Esophagus squamous epithelium (tissue), 4 donors: ENCODE measurements around the gene SUMO2.

Experiments
- CTCF ChIP-seq, 6 experiments: fragments of 450-650 bp in 4 of 6; fragments of 200-600 bp in 2 of 6; sonication (generic) in 2 of 6; IDR thresholded peaks; one replicate each; pipeline ENCODE4 v1.5.1; 2016 to 2019; ENCODE audit warnings: antibody characterized with exemption in 6 of 6, mild to moderate bottlenecking in 4 of 6, moderate library complexity in 4 of 6
- POLR2A ChIP-seq, 4 donors: fragments of 450-650 bp; IDR thresholded peaks; one replicate each; pipeline ENCODE4 v1.6.1; 2017; ENCODE audit warnings: antibody characterized with exemption in 4 of 4, mild to moderate bottlenecking in 4 of 4, moderate library complexity in 3 of 4

- TF ChIP-seq CTCF (IDR thresholded peaks at IDR 0.05) (no peak), POLR2A (IDR thresholded peaks at IDR 0.05) (no peak)
These were observed 37.8 kb downstream of the SUMO2 start for GRCh38 chr17:75144816-75145512.
